ENCODE results near the gene PHACTR3. TPM values are rescaled to one million over a fixed set of nuclear protein-coding genes. Genes with fewer than 3 reads are reported as not detected.
"Not testable (repeated sequence)": the region's sequence is repeated elsewhere in the genome, so short reads cannot be mapped to it uniquely, and the experiment has no call there.

PHACTR3 gene
- total RNA-seq, 1 experiment from 2014 or later = 0.11 TPM

DNA sequence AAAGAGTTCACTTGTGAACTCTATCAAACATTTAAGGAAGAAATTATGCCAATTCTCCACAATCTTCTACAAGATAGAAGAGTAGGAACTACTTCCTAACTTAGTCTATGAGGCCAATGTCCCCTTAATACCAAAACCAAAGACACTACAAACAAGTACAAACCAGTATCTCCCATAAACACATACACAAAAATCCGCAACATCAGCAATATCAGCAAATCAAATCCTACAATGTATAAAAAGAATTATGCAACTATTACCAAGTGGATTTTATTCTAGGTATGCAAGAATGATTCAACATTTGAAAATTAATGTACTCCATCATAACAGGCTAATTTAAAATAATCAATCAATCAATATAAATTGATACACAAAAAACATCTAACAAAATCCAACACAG is 283.7 kb downstream of the PHACTR3 start:
- Mint-ChIP-seq H3K27ac (ENCODE audit: unreplicated experiment) (no peak overlapping the region), H3K36me3 (ENCODE audit: insufficient read depth, unreplicated experiment) (peaks cover 48% of the 10 kb centered on the region), H3K4me1 (ENCODE audit: low read depth, unreplicated experiment) (peaks cover 10% of the 10 kb centered on the region), H3K9me3 (ENCODE audit: unreplicated experiment) (no peaks in the 10 kb centered on the region), H3K27me3 (ENCODE audit: insufficient read depth, unreplicated experiment) (no peaks in the 10 kb centered on the region), H3K4me3 (ENCODE audit: unreplicated experiment) (no peak overlapping the region)
- Histone ChIP-seq H3K36me3 (ENCODE audit: control insufficient read depth, insufficient read depth, low read length) (no peaks in the 10 kb centered on the region), H3K27me3 (replicated peaks; ENCODE audit: control insufficient read depth, insufficient read depth, low read length) (no peaks in the 10 kb centered on the region), H3K9me3 (no peaks in the 10 kb centered on the region), H3K4me1 (no peaks in the 10 kb centered on the region), H3K4me3 (ENCODE audit: low read depth, low read length) (no peak overlapping the region)
- ChIA-PET POLR2A (no interaction called here), CTCF (no interaction called here)
- no peak for TF ChIP-seq CTCF (IDR thresholded peaks at IDR 0.05; ENCODE audit: insufficient read depth in 1 of 2, low read depth in 1 of 2, low read length in 1 of 2, severe bottlenecking in 1 of 2, unreplicated experiment in 1 of 2)
- no TSS peak for BruUV-seq (replicated peaks)
- intact Hi-C loops (cut with micrococcal nuclease; ENCODE audit: unreplicated experiment) = no loop called here
- no peak for DNase-seq

GRCh38 chr20:59890035-59890434 is 285.7 kb downstream of the PHACTR3 start:
- BruUV-seq (replicated peaks); H3K27ac Mint-ChIP-seq (ENCODE audit: unreplicated experiment); H3K9me3 ChIP-seq; H3K9me3 Mint-ChIP-seq (ENCODE audit: unreplicated experiment); H3K4me3 Mint-ChIP-seq (ENCODE audit: unreplicated experiment); H3K36me3 ChIP-seq (ENCODE audit: control insufficient read depth, insufficient read depth, low read length); H3K4me3 ChIP-seq (ENCODE audit: low read depth, low read length); CTCF ChIA-PET; POLR2A ChIA-PET; H3K4me1 ChIP-seq; H3K27me3 Mint-ChIP-seq (ENCODE audit: insufficient read depth, unreplicated experiment); DNase-seq; H3K4me1 Mint-ChIP-seq (ENCODE audit: low read depth, unreplicated experiment); H3K27me3 ChIP-seq (replicated peaks; ENCODE audit: control insufficient read depth, insufficient read depth, low read length): not testable (repeated sequence)
- intact Hi-C loops (cut with micrococcal nuclease; ENCODE audit: unreplicated experiment) = loop anchor here (2.0 kb wide), 1 partner anchor 25 kb away; no protein-coding TSS in a partner anchor
- H3K36me3 Mint-ChIP-seq (ENCODE audit: insufficient read depth, unreplicated experiment) = peaks cover 41% of the 10 kb centered on the region

DNA sequence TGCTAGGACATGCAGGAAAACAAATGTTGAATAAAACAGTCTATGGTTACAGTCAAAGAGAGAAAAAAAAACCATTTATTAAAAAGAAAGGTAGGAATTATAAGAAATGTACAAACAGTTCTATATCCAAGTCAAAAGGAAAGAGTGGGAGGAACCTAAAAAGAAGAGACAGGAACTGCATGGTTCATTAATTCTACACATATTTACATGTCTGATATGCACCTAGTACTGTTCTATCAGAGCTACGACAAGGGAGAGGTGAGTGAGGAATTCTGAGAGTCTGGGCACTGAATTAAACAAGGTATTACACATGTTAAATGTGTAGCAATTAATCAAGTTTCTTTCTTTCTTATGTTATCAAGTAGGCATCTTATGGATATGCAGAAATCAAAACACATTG is 287.2 kb downstream of the PHACTR3 start:
- H3K27ac Mint-ChIP-seq (ENCODE audit: unreplicated experiment) = no peak overlapping the region
- DNase-seq = no peak
- H3K4me1 Mint-ChIP-seq (ENCODE audit: low read depth, unreplicated experiment) = no peaks in the 10 kb centered on the region
- BruUV-seq (replicated peaks) = no TSS peak
- H3K4me3 ChIP-seq (ENCODE audit: low read depth, low read length) = no peak overlapping the region
- H3K36me3 Mint-ChIP-seq (ENCODE audit: insufficient read depth, unreplicated experiment) = peaks cover 36% of the 10 kb centered on the region
- intact Hi-C loops (cut with micrococcal nuclease; ENCODE audit: unreplicated experiment) = loop anchor here (2.0 kb wide), 1 partner anchor 27 kb away; no protein-coding TSS in a partner anchor
- peaks cover 10% of the 10 kb centered on the region; the same call in 1 of the 2 replicates for H3K4me1 ChIP-seq
- no peaks in the 10 kb centered on the region for H3K27me3 Mint-ChIP-seq (ENCODE audit: insufficient read depth, unreplicated experiment)
- no peaks in the 10 kb centered on the region for H3K27me3 ChIP-seq (replicated peaks; ENCODE audit: control insufficient read depth, insufficient read depth, low read length)
- ChIA-PET POLR2A (no interaction called here), CTCF (no interaction called here)
- no peaks in the 10 kb centered on the region for H3K36me3 ChIP-seq (ENCODE audit: control insufficient read depth, insufficient read depth, low read length)
- H3K9me3 Mint-ChIP-seq (ENCODE audit: unreplicated experiment) = no peaks in the 10 kb centered on the region
- H3K4me3 Mint-ChIP-seq (ENCODE audit: unreplicated experiment) = no peak overlapping the region
- no peak for TF ChIP-seq CTCF (IDR thresholded peaks at IDR 0.05; ENCODE audit: insufficient read depth in 1 of 2, low read depth in 1 of 2, low read length in 1 of 2, severe bottlenecking in 1 of 2, unreplicated experiment in 1 of 2)
- no peaks in the 10 kb centered on the region for H3K9me3 ChIP-seq

- no TSS peak for BruUV-seq (replicated peaks)
- H3K9me3 Mint-ChIP-seq (ENCODE audit: unreplicated experiment) = no peaks in the 10 kb centered on the region
- Histone ChIP-seq H3K4me1 (peaks cover 10% of the 10 kb centered on the region), H3K27me3 (replicated peaks; ENCODE audit: control insufficient read depth, insufficient read depth, low read length) (no peaks in the 10 kb centered on the region), H3K4me3 (ENCODE audit: low read depth, low read length) (no peak overlapping the region), H3K36me3 (ENCODE audit: control insufficient read depth, insufficient read depth, low read length) (no peaks in the 10 kb centered on the region; the same call in 1 of the 2 replicates), H3K9me3 (no peaks in the 10 kb centered on the region)
- no peak overlapping the region for H3K27ac Mint-ChIP-seq (ENCODE audit: unreplicated experiment)
- no peak overlapping the region for H3K4me3 Mint-ChIP-seq (ENCODE audit: unreplicated experiment)
- H3K36me3 Mint-ChIP-seq (ENCODE audit: insufficient read depth, unreplicated experiment) = peaks cover 21% of the 10 kb centered on the region
- intact Hi-C loops (cut with micrococcal nuclease; ENCODE audit: unreplicated experiment) = no loop called here
- DNase-seq = no peak
- peaks cover 2% of the 10 kb centered on the region for H3K27me3 Mint-ChIP-seq (ENCODE audit: insufficient read depth, unreplicated experiment)
- ChIA-PET CTCF (no interaction called here), POLR2A (no interaction called here)
- TF ChIP-seq CTCF (IDR thresholded peaks at IDR 0.05; ENCODE audit: insufficient read depth in 1 of 2, low read depth in 1 of 2, low read length in 1 of 2, severe bottlenecking in 1 of 2, unreplicated experiment in 1 of 2) = no peak
- H3K4me1 Mint-ChIP-seq (ENCODE audit: low read depth, unreplicated experiment) = peaks cover 2% of the 10 kb centered on the region
These were observed 291.6 kb downstream of the PHACTR3 start for GRCh38 chr20:59895908-59896307.
